Left lung (tissue), 14 donors: ENCODE measurements around the gene CCDC137. TPM values are rescaled to one million over a fixed set of nuclear protein-coding genes. Genes with fewer than 3 reads are reported as not detected.
A peak's percentile ranks its signal among the peaks of the same experiment; 100 is the strongest.
"Not testable (repeated sequence)": the region's sequence is repeated elsewhere in the genome, so short reads cannot be mapped to it uniquely, and the experiment has no call there.

Source experiments
- ATAC-seq: fragments of 200-7000 bp; cut with Tn5 transposase; one replicate; pipeline ENCODE4 v1.9.1; 2020; ENCODE audit warnings: moderate library complexity
- DNase-seq, 4 donors: peaks; one replicate each; pipeline ENCODE4 v3.0.0-alpha.2; 2013 to 2020
- H3K27ac ChIP-seq, 2 donors: fragments of 200-600 bp; sonication (generic) in 1 of 2; one replicate each; pipeline versions ENCODE4 v1.5.0 to v1.8.0; 2020 to 2021
- H3K27me3 ChIP-seq, 2 donors: fragments of 200-600 bp; sonication (generic) in 1 of 2; one replicate each; pipeline versions ENCODE4 v1.5.0 to v1.8.0; 2020 to 2021
- H3K36me3 ChIP-seq, 2 donors: fragments of 200-600 bp; sonication (generic) in 1 of 2; one replicate each; pipeline versions ENCODE4 v1.5.0 to v1.8.0; 2020 to 2021
- H3K4me1 ChIP-seq, 2 donors: fragments of 200-600 bp; one replicate each; pipeline ENCODE4 v1.8.0; 2021
- H3K4me3 ChIP-seq, 2 donors: fragments of 200-600 bp; sonication (generic) in 1 of 2; one replicate each; pipeline versions ENCODE4 v1.5.0 to v1.8.0; 2020 to 2021; ENCODE audit warnings: mild to moderate bottlenecking in 1 of 2
- H3K9me3 ChIP-seq, 2 donors: fragments of 200-600 bp; sonication (generic) in 1 of 2; one replicate each; pipeline versions ENCODE4 v1.5.0 to v1.8.0; 2020 to 2021
- CTCF ChIP-seq, 2 donors: fragments of 200-600 bp; sonication (generic) in 1 of 2; IDR thresholded peaks; one replicate each; pipeline versions ENCODE4 v1.5.0 to v1.8.0; 2021; ENCODE audit warnings: antibody characterized with exemption in 2 of 2
- intact Hi-C, 2 donors: fragments of 100-400 bp; cut with DNase I; formaldehyde crosslinking; loops; one replicate each; pipeline versions ENCODE4 v1.11.2 to v1.14.2; 2022
- long read RNA-seq, 12 donors: library from polyadenylated mRNA in 2 of 12; unstranded in 2 of 12; transcript quantifications; one replicate each; pipeline ENCODE4 v2.0.0 and lab custom pipeline, GENCODE V29; 2019 to 2026
- polyA plus RNA-seq, 6 donors: library from polyadenylated mRNA; unstranded; fragments of 120-200 nt; gene quantifications; one replicate each; pipeline ENCODE4 v1.2.1, GENCODE V29; 2013; ENCODE audit not compliant: insufficient read length in 6 of 6
- total RNA-seq, 2 donors: library from RNA; stranded (reverse); fragmentation: NEBNext Ultra II Directional; extraction: Animal tissue kit (Norgen Biotek cat#: 25700); gene quantifications; one replicate each; pipeline ENCODE4 v1.2.1, GENCODE V29; 2021
- donor health status: DM: no; HTN: yes; CAD: no.
- donor health status: DM: no; HTN: no; CAD: no.

CCDC137 gene
- total RNA-seq (10 to 100 TPM; 15.4 to 19.9 TPM), polyA plus RNA-seq (10 to 100 TPM; 14.6 to 19.8 (median 15.4) TPM)
- long read RNA-seq, donor 1, partial matches to known transcripts: 6 of 10 reads
- long read RNA-seq, donor 1, other reads (novel, unspliced or antisense): 0 of 10 reads
- long read RNA-seq, donor 2, partial matches to known transcripts: 0 of 2 reads
- long read RNA-seq, donor 2, other reads (novel, unspliced or antisense): 0 of 2 reads
- long read RNA-seq, donor 3, partial matches to known transcripts: 0 of 3 reads
- long read RNA-seq, donor 3, other reads (novel, unspliced or antisense): 0 of 3 reads
- long read RNA-seq, donor 4, partial matches to known transcripts: 3 of 9 reads
- long read RNA-seq, donor 4, other reads (novel, unspliced or antisense): 2 of 9 reads
- long read RNA-seq, donor 5, partial matches to known transcripts: 9 of 13 reads
- long read RNA-seq, donor 5, other reads (novel, unspliced or antisense): 0 of 13 reads
- long read RNA-seq, donor 6, partial matches to known transcripts: 0 of 2 reads
- long read RNA-seq, donor 6, other reads (novel, unspliced or antisense): 0 of 2 reads
- long read RNA-seq, donor 7, transcript CCDC137-201 (6 exons, 2,468 nt): major isoform, 5 of 5 reads
- long read RNA-seq, donor 7, partial matches to known transcripts: 0 of 5 reads
- long read RNA-seq, donor 7, other reads (novel, unspliced or antisense): 0 of 5 reads
- long read RNA-seq, donor 8, partial matches to known transcripts: 0 of 3 reads
- long read RNA-seq, donor 8, other reads (novel, unspliced or antisense): 0 of 3 reads
- long read RNA-seq, donor 9: 0 reads
- long read RNA-seq, donor 10, transcript CCDC137-201 (6 exons, 2,468 nt): major isoform, 16 of 25 reads
- long read RNA-seq, donor 10, partial matches to known transcripts: 8 of 25 reads
- long read RNA-seq, donor 10, other reads (novel, unspliced or antisense): 0 of 25 reads
- long read RNA-seq, donor 11: 0 reads
- long read RNA-seq, donor 12, partial matches to known transcripts: 5 of 46 reads
- long read RNA-seq, donor 12, other reads (novel, unspliced or antisense): 39 of 46 reads

DNA sequence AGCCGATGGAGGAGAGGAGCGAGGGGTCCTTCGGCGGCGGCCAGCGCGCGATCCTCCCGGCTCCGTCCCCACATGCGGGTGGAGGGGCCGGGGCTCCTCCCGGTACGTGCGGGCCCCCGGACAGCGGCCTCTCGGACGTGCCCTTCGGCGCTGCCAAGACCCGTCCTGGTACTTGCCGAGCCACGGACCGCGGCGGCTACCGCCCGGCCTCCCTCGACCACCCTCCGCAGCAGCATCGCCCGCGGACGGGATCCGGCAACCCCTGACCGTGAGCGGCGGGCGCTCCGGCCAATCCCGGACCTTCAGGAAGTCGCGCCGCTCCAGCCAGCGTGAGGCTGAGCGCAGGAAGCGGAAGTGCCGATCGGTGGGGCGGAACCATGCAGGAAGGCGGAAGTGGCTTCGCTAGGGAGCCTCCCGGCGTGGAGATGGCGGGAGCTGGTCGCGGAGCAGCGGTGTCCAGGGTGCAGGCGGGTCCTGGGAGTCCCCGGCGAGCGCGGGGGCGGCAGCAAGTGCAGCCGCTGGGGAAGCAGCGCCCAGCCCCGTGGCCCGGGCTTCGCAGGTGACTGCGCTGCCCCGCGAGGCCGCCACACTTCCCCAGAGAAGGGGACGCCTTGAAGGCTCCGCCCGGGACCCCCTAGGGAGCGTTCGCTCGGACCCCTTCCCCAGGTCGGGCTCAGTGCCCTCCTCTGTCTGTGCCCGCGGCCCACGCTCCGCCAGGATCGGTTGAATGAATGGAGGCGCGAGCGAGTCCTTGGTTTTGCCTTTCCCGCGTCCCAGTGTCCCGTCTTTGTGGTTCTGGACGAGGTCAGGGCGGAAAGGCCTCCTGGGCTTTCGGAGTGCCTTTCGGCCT is at the start of gene CCDC137, which contains the start of gene OXLD1:
CCDC137 (plus strand) TSS at position 396 of the 850 bp plus-strand sequence; CDS start at position 426, 30 bp downstream.
OXLD1 (minus strand) TSS at position 264 of the 850 bp plus-strand sequence; CDS start at position 236, 28 bp downstream.
- peaks cover 18 to 32% of the 10 kb centered on the region in 2 donors for H3K4me1 ChIP-seq
- ATAC-seq (peak; percentile 99), DNase-seq (peak; percentile 89 to 99 (median 97))
- H3K27ac ChIP-seq: peak within 1 kb of the TSS; percentile 78 to 94
- H3K27me3 ChIP-seq: no peaks in the 10 kb centered on the region
- peak within 1 kb of the TSS; percentile 91 to 100 for H3K4me3 ChIP-seq
- TF ChIP-seq CTCF (IDR thresholded peaks at IDR 0.05): no peak
- H3K9me3 ChIP-seq: no peaks in the 10 kb centered on the region
- intact Hi-C loops: no loop called here
- H3K36me3 ChIP-seq: peaks cover 0 to 39% of the 10 kb centered on the region in 2 donors

DNA sequence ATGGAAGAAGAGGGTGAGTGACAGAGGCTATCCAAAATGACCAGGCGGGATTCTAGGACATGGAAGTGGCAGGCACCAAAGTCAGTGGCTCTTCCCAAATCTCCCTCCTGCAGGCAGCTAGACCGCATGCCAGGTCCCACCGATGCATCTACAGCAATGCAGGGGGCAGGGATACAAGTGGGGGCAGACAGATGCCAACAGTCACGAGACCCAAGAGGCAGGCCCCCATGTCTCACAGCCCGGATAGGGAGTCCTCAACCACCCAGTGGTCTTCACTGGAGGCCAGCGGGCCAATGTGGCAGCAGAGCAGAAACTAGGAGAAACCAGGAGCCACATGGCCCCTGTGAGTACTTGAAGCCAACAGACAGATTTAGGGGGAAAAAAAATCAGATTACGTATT is 49.7 kb upstream of the CCDC137 start:
- H3K27me3 ChIP-seq: no peaks in the 10 kb centered on the region
- intact Hi-C loops: no loop called here

GRCh38 chr17:81618307-81618706 is 48.2 kb upstream of the CCDC137 start:
- ATAC-seq, H3K4me1 ChIP-seq, H3K9me3 ChIP-seq, H3K27ac ChIP-seq, H3K4me3 ChIP-seq, intact Hi-C loops, H3K27me3 ChIP-seq: not testable (repeated sequence)
- DNase-seq: peak in 1 of 4 donors; percentile 64
- H3K36me3 ChIP-seq: peaks cover 5 to 94% of the 10 kb centered on the region in 2 donors

More for the DNA sequence above, 49.7 kb upstream of the CCDC137 start:
- no peak overlapping the region for H3K4me3 ChIP-seq
- H3K27ac ChIP-seq: no peak overlapping the region
- ATAC-seq: no peak
- no peaks in the 10 kb centered on the region for H3K9me3 ChIP-seq
- peaks cover 5 to 94% of the 10 kb centered on the region in 2 donors for H3K36me3 ChIP-seq
- TF ChIP-seq CTCF (IDR thresholded peaks at IDR 0.05): no peak
- H3K4me1 ChIP-seq: peaks cover 0 to 8% of the 10 kb centered on the region in 2 donors
- DNase-seq: no peak

DNA sequence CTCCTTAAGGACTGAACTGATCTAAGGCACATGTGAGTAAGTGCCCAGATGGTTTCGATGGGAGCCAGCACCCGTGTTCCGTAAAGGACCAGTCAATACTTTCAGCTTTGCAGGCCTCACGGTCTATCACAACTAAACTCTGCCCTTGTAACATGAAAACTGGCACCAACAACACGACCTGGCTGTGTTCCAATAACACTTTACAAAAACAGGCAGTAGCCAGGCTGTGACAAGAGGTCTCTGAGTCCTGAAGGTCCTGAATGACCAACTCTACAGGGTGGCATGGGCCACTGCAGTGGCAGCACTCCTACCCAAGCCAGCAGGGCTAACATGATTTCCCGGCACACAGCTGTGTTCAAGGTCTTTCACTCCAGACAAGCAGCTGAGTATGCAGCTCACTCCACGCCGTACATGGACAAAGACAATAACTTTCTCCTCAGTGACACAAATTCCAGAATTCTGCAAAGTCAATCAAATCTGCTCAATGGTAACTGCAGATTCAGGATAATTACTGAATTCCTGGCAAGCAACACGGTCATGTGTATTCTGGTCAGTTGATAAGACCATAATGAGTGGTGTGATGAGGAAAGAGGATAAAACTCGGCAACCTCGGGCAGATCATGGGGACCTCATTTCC is 44.9 kb upstream of the CCDC137 start:
- peaks cover 11 to 99% of the 10 kb centered on the region in 2 donors for H3K36me3 ChIP-seq
- no peak overlapping the region for H3K27ac ChIP-seq
- no peaks in the 10 kb centered on the region for H3K9me3 ChIP-seq
- intact Hi-C loops: no loop called here
- no peak overlapping the region for H3K4me3 ChIP-seq
- TF ChIP-seq CTCF (IDR thresholded peaks at IDR 0.05): no peak
- DNase-seq: peak in 3 of 4 donors; percentile 2 to 78 (median 67)
- no peaks in the 10 kb centered on the region for H3K27me3 ChIP-seq
- peaks cover 0 to 3% of the 10 kb centered on the region in 2 donors for H3K4me1 ChIP-seq
- peak; percentile 49 for ATAC-seq
